Lung (tissue), 12 donors: ENCODE measurements around the gene LRP1B. TPM values are rescaled to one million over a fixed set of nuclear protein-coding genes. Genes with fewer than 3 reads are reported as not detected.
"Not testable (repeated sequence)": the region's sequence is repeated elsewhere in the genome, so short reads cannot be mapped to it uniquely, and the experiment has no call there.

ENCODE experiments used
- ATAC-seq: fragments of 200-7000 bp; cut with Tn5 transposase; one replicate; pipeline ENCODE4 v1.9.1; 2020; ENCODE audit warnings: moderate number of reproducible peaks; ENCODE audit not compliant: insufficient read depth, low FRiP score
- DNase-seq, 3 donors: peaks; one replicate each; pipeline ENCODE4 v3.0.0-alpha.2; 2013 to 2017
- H3K27ac ChIP-seq, 2 donors: one replicate each; pipeline ENCODE4 v1.5.1; 2013; ENCODE audit warnings: mild to moderate bottlenecking in 2 of 2, moderate library complexity in 2 of 2, control low read depth in 1 of 2, inconsistent platforms in 1 of 2, low read depth in 1 of 2, low read length in 1 of 2
- H3K27me3 ChIP-seq, 3 donors: one replicate each; pipeline ENCODE4 v1.5.1; 2013; ENCODE audit warnings: low read length in 2 of 3; ENCODE audit not compliant: control insufficient read depth in 3 of 3, insufficient read depth in 3 of 3
- H3K36me3 ChIP-seq, 4 donors: one replicate each; pipeline ENCODE4 v1.5.1; 2013; ENCODE audit warnings: low read length in 4 of 4, mild to moderate bottlenecking in 1 of 4, moderate library complexity in 1 of 4; ENCODE audit not compliant: control insufficient read depth in 4 of 4, insufficient read depth in 4 of 4
- H3K4me1 ChIP-seq, 5 donors: one replicate each; pipeline ENCODE4 v1.5.1; 2013; ENCODE audit warnings: low read length in 5 of 5, mild to moderate bottlenecking in 2 of 5, moderate library complexity in 1 of 5; ENCODE audit not compliant: control insufficient read depth in 5 of 5, insufficient read depth in 5 of 5
- H3K4me3 ChIP-seq: one replicate; pipeline ENCODE4 v1.5.1; 2013; ENCODE audit warnings: mild to moderate bottlenecking, control low read depth, moderate library complexity
- H3K9ac ChIP-seq, 2 donors: one replicate each; pipeline ENCODE4 v1.5.1; 2013; ENCODE audit warnings: low read length in 2 of 2, control low read depth in 1 of 2; ENCODE audit not compliant: insufficient read depth in 1 of 2
- H3K9me3 ChIP-seq, 4 donors: one replicate each; pipeline ENCODE4 v1.5.1; 2013; ENCODE audit warnings: low read length in 3 of 4, mild to moderate bottlenecking in 1 of 4, moderate library complexity in 1 of 4; ENCODE audit not compliant: control insufficient read depth in 4 of 4, insufficient read depth in 3 of 4
- CTCF ChIP-seq: IDR thresholded peaks from 2 replicates; pipeline ENCODE4 v1.5.1; 2012; ENCODE audit warnings: mild to moderate bottlenecking; ENCODE audit errors: control extremely low read depth, extremely low read depth
- WGBS, 2 donors: extraction: QIAGEN DNeasy Blood & Tissue Kit; methylation state at CpG; one replicate each; pipeline ENCODE4 v1.1.7; 2013; 5-methylcytosine and 5-hydroxymethylcytosine counted together
- polyA plus RNA-seq, 2 donors: library from polyadenylated mRNA; stranded (reverse); fragments of 200-250 nt; gene quantifications; one replicate each; pipeline ENCODE4 v1.2.1, GENCODE V29; 2013
- total RNA-seq, 2 donors: library from RNA; depleted of rRNA in 1 of 2; stranded (reverse); fragments of >200 nt in 1 of 2; gene quantifications; one replicate each; pipeline ENCODE4 v1.2.1, GENCODE V29; 2014 to 2021
- donor health status: control.
- donor health status: control.
- donor health status: Bipolar disorder and iron deficiency.
- donor health status: healthy.
- donor health status: DM: yes; HTN: yes; CAD: no.

LRP1B gene
- total and polyA plus RNA-seq, 4 donors = 0.01 to 6.5 (median 0.16) TPM

GRCh38 chr2:140286377-140286776 is 1844.4 kb downstream of the LRP1B start:
- H3K9me3 ChIP-seq = no peaks in the 10 kb centered on the region
- ATAC-seq = no peak
- H3K27me3 ChIP-seq = no peaks in the 10 kb centered on the region
- no peak for DNase-seq
- H3K36me3 ChIP-seq = no peaks in the 10 kb centered on the region
- H3K9ac ChIP-seq = no peak overlapping the region
- H3K4me3 ChIP-seq = no peak overlapping the region
- no peak for TF ChIP-seq CTCF
- WGBS, 2 donors = 69 to 81% methylated on average over 1 of the region's 1 CpG
- H3K27ac ChIP-seq = no peak overlapping the region
- no peaks in the 10 kb centered on the region for H3K4me1 ChIP-seq

GRCh38 chr2:140277344-140277743 is 1853.5 kb downstream of the LRP1B start:
- not testable (repeated sequence) for ATAC-seq, DNase-seq, H3K4me3 ChIP-seq, H3K27ac ChIP-seq, H3K36me3 ChIP-seq, H3K9ac ChIP-seq, H3K9me3 ChIP-seq, H3K27me3 ChIP-seq, H3K4me1 ChIP-seq
- 48 to 59% methylated on average over 5 of the region's 5 CpGs for WGBS, 2 donors

- Histone ChIP-seq H3K27ac (no peak overlapping the region), H3K36me3 (no peaks in the 10 kb centered on the region), H3K9ac (no peak overlapping the region), H3K4me1 (no peaks in the 10 kb centered on the region), H3K27me3 (no peaks in the 10 kb centered on the region), H3K9me3 (no peaks in the 10 kb centered on the region), H3K4me3 (no peak overlapping the region)
- no peak for TF ChIP-seq CTCF
- WGBS, 2 donors = 90 to 93% methylated on average over 1 of the region's 1 CpG
- no peak for DNase-seq
- ATAC-seq = no peak
These were observed 1854.2 kb downstream of the LRP1B start for GRCh38 chr2:140276661-140277060.

GRCh38 chr2:140275427-140275826 is 1855.4 kb downstream of the LRP1B start:
- no peak for TF ChIP-seq CTCF
- ATAC-seq = no peak

More at GRCh38 chr2:140275427-140275826, 1855.4 kb downstream of the LRP1B start:
- DNase-seq = no peak
- H3K9me3 ChIP-seq = no peaks in the 10 kb centered on the region
- H3K27ac ChIP-seq = no peak overlapping the region
- no peaks in the 10 kb centered on the region for H3K36me3 ChIP-seq
- no peak overlapping the region for H3K4me3 ChIP-seq
- no peak overlapping the region for H3K9ac ChIP-seq
- H3K27me3 ChIP-seq = no peaks in the 10 kb centered on the region
- WGBS, 2 donors = 65 to 72% methylated on average over 7 of the region's 7 CpGs
- no peaks in the 10 kb centered on the region for H3K4me1 ChIP-seq
